ENCODE data around the gene ANKS1B.
"Not testable (repeated sequence)": the region's sequence is repeated elsewhere in the genome, so short reads cannot be mapped to it uniquely, and the experiment has no call there.

Gene ANKS1B

GRCh38 chr12:99609455-99610181, 375.1 kb downstream of the ANKS1B start:
- in situ Hi-C loops (cut with HindIII; ENCODE audit: low sequenced_read_pairs) = no loop called here

- in situ Hi-C loops (cut with HindIII; ENCODE audit: low sequenced_read_pairs) = no loop called here
Measured at GRCh38 chr12:99600388-99600787, 384.3 kb downstream of the ANKS1B start.

- in situ Hi-C loops (cut with HindIII; ENCODE audit: low sequenced_read_pairs) = no loop called here
Measured at GRCh38 chr12:99598785-99599184, 386.0 kb downstream of the ANKS1B start.

- in situ Hi-C loops (cut with HindIII; ENCODE audit: low sequenced_read_pairs) = no loop called here
Measured at GRCh38 chr12:99596762-99597161, 388.0 kb downstream of the ANKS1B start.

- in situ Hi-C loops (cut with HindIII; ENCODE audit: low sequenced_read_pairs) = not testable (repeated sequence)
Measured at GRCh38 chr12:99577125-99577524, 407.6 kb downstream of the ANKS1B start.

- in situ Hi-C loops (cut with HindIII; ENCODE audit: low sequenced_read_pairs) = no loop called here
Measured at GRCh38 chr12:99573980-99574379, 410.8 kb downstream of the ANKS1B start.

GRCh38 chr12:99567072-99567471, 417.7 kb downstream of the ANKS1B start:
- in situ Hi-C loops (cut with HindIII; ENCODE audit: low sequenced_read_pairs) = no loop called here

GRCh38 chr12:99558109-99558508, 426.6 kb downstream of the ANKS1B start:
- in situ Hi-C loops (cut with HindIII; ENCODE audit: low sequenced_read_pairs) = no loop called here

GRCh38 chr12:99553461-99553860, 431.3 kb downstream of the ANKS1B start:
- in situ Hi-C loops (cut with HindIII; ENCODE audit: low sequenced_read_pairs) = no loop called here

GRCh38 chr12:99552022-99552421, 432.7 kb downstream of the ANKS1B start:
- in situ Hi-C loops (cut with HindIII; ENCODE audit: low sequenced_read_pairs) = no loop called here

- in situ Hi-C loops (cut with HindIII; ENCODE audit: low sequenced_read_pairs) = no loop called here
Measured at GRCh38 chr12:99549651-99550050, 435.1 kb downstream of the ANKS1B start.

- in situ Hi-C loops (cut with HindIII; ENCODE audit: low sequenced_read_pairs) = no loop called here
Measured at GRCh38 chr12:99549196-99549595, 435.5 kb downstream of the ANKS1B start.

- in situ Hi-C loops (cut with HindIII; ENCODE audit: low sequenced_read_pairs) = no loop called here
Measured at GRCh38 chr12:99544457-99544856, 440.3 kb downstream of the ANKS1B start.

GRCh38 chr12:99529966-99530365, 454.8 kb downstream of the ANKS1B start:
- in situ Hi-C loops (cut with HindIII; ENCODE audit: low sequenced_read_pairs) = no loop called here

- in situ Hi-C loops (cut with HindIII; ENCODE audit: low sequenced_read_pairs) = no loop called here
Measured at GRCh38 chr12:99528478-99528877, 456.3 kb downstream of the ANKS1B start.

GRCh38 chr12:99523853-99524252, 460.9 kb downstream of the ANKS1B start:
- in situ Hi-C loops (cut with HindIII; ENCODE audit: low sequenced_read_pairs) = no loop called here

- in situ Hi-C loops (cut with HindIII; ENCODE audit: low sequenced_read_pairs) = no loop called here
Measured at GRCh38 chr12:99522456-99522855, 462.3 kb downstream of the ANKS1B start.

GRCh38 chr12:99521664-99522063, 463.1 kb downstream of the ANKS1B start:
- in situ Hi-C loops (cut with HindIII; ENCODE audit: low sequenced_read_pairs) = no loop called here

GRCh38 chr12:99513066-99513465, 471.7 kb downstream of the ANKS1B start:
- in situ Hi-C loops (cut with HindIII; ENCODE audit: low sequenced_read_pairs) = no loop called here

GRCh38 chr12:99505805-99506204, 478.9 kb downstream of the ANKS1B start:
- in situ Hi-C loops (cut with HindIII; ENCODE audit: low sequenced_read_pairs) = no loop called here

GRCh38 chr12:99498756-99499155, 486.0 kb downstream of the ANKS1B start:
- in situ Hi-C loops (cut with HindIII; ENCODE audit: low sequenced_read_pairs) = no loop called here

- in situ Hi-C loops (cut with HindIII; ENCODE audit: low sequenced_read_pairs) = no loop called here
Measured at GRCh38 chr12:99495799-99496198, 488.9 kb downstream of the ANKS1B start.

- in situ Hi-C loops (cut with HindIII; ENCODE audit: low sequenced_read_pairs) = no loop called here
Measured at GRCh38 chr12:99493197-99493596, 491.5 kb downstream of the ANKS1B start.
